ENCODE data around the gene SH3RF1.

The SH3RF1 gene

GRCh38 chr4:169275180-169275579 lies 4.4 kb upstream of the SH3RF1 start:
- no peak overlapping the region for H3K4me3 ChIP-seq (ENCODE audit: low read length in 2 of 2)
- H3K4me1 ChIP-seq (ENCODE audit: control insufficient read depth in 2 of 2, insufficient read depth in 2 of 2, low read length in 2 of 2), result peaks cover 2 to 12% of the 10 kb centered on the region in 2 donors
- H3K27ac ChIP-seq (ENCODE audit: low read depth in 2 of 2, low read length in 2 of 2), result no peak overlapping the region

GRCh38 chr4:169274033-169274432 lies 3.3 kb upstream of the SH3RF1 start:
- Histone ChIP-seq H3K27me3 (ENCODE audit: control insufficient read depth in 2 of 2, insufficient read depth in 2 of 2, low read length in 2 of 2) (no peaks in the 10 kb centered on the region), H3K9me3 (ENCODE audit: control insufficient read depth in 2 of 2, low read length in 2 of 2) (no peaks in the 10 kb centered on the region), H3K36me3 (ENCODE audit: control insufficient read depth in 2 of 2, insufficient read depth in 2 of 2, low read length in 2 of 2) (no peaks in the 10 kb centered on the region), H3K4me3 (ENCODE audit: low read length in 2 of 2) (no peak overlapping the region), H3K27ac (ENCODE audit: low read depth in 2 of 2, low read length in 2 of 2) (no peak overlapping the region), H3K4me1 (ENCODE audit: control insufficient read depth in 2 of 2, insufficient read depth in 2 of 2, low read length in 2 of 2) (peaks cover 2 to 15% of the 10 kb centered on the region in 2 donors), H3K9ac (ENCODE audit: low read depth in 1 of 2, low read length in 2 of 2) (no peak overlapping the region)

More at GRCh38 chr4:169275180-169275579, 4.4 kb upstream of the SH3RF1 start:
- H3K27me3 ChIP-seq (ENCODE audit: control insufficient read depth in 2 of 2, insufficient read depth in 2 of 2, low read length in 2 of 2), result no peaks in the 10 kb centered on the region
- H3K9ac ChIP-seq (ENCODE audit: low read depth in 1 of 2, low read length in 2 of 2), result no peak overlapping the region
- no peaks in the 10 kb centered on the region for H3K36me3 ChIP-seq (ENCODE audit: control insufficient read depth in 2 of 2, insufficient read depth in 2 of 2, low read length in 2 of 2)
- H3K9me3 ChIP-seq (ENCODE audit: control insufficient read depth in 2 of 2, low read length in 2 of 2), result no peaks in the 10 kb centered on the region

GRCh38 chr4:169272265-169272886 lies 1.6 kb upstream of the SH3RF1 start:
- Histone ChIP-seq H3K27ac (ENCODE audit: low read depth in 2 of 2, low read length in 2 of 2) (no peak overlapping the region), H3K27me3 (ENCODE audit: control insufficient read depth in 2 of 2, insufficient read depth in 2 of 2, low read length in 2 of 2) (no peaks in the 10 kb centered on the region)

GRCh38 chr4:169271692-169272007 lies 894 bp upstream of the SH3RF1 start:
- peak overlapping the region; percentile 74 to 92 for H3K9ac ChIP-seq (ENCODE audit: low read depth in 1 of 2, low read length in 2 of 2)
- no peaks in the 10 kb centered on the region for H3K9me3 ChIP-seq (ENCODE audit: control insufficient read depth in 2 of 2, low read length in 2 of 2)
- peak overlapping the region in 1 of 2 donors; percentile 95 for H3K27ac ChIP-seq (ENCODE audit: low read depth in 2 of 2, low read length in 2 of 2)
- H3K4me1 ChIP-seq (ENCODE audit: control insufficient read depth in 2 of 2, insufficient read depth in 2 of 2, low read length in 2 of 2), result peaks cover 2 to 21% of the 10 kb centered on the region in 2 donors
- H3K27me3 ChIP-seq (ENCODE audit: control insufficient read depth in 2 of 2, insufficient read depth in 2 of 2, low read length in 2 of 2), result no peaks in the 10 kb centered on the region
- no peaks in the 10 kb centered on the region for H3K36me3 ChIP-seq (ENCODE audit: control insufficient read depth in 2 of 2, insufficient read depth in 2 of 2, low read length in 2 of 2)
- peak overlapping the region; percentile 80 to 85 for H3K4me3 ChIP-seq (ENCODE audit: low read length in 2 of 2)

More at GRCh38 chr4:169272265-169272886, 1.6 kb upstream of the SH3RF1 start:
- Histone ChIP-seq H3K36me3 (ENCODE audit: control insufficient read depth in 2 of 2, insufficient read depth in 2 of 2, low read length in 2 of 2) (no peaks in the 10 kb centered on the region), H3K9me3 (ENCODE audit: control insufficient read depth in 2 of 2, low read length in 2 of 2) (no peaks in the 10 kb centered on the region), H3K4me3 (ENCODE audit: low read length in 2 of 2) (no peak overlapping the region), H3K9ac (ENCODE audit: low read depth in 1 of 2, low read length in 2 of 2) (no peak overlapping the region), H3K4me1 (ENCODE audit: control insufficient read depth in 2 of 2, insufficient read depth in 2 of 2, low read length in 2 of 2) (peaks cover 2 to 21% of the 10 kb centered on the region in 2 donors)

- H3K27ac ChIP-seq (ENCODE audit: low read depth in 2 of 2, low read length in 2 of 2), result peak overlapping the region; percentile 92 to 95
- H3K9me3 ChIP-seq (ENCODE audit: control insufficient read depth in 2 of 2, low read length in 2 of 2), result no peaks in the 10 kb centered on the region
- no peaks in the 10 kb centered on the region for H3K27me3 ChIP-seq (ENCODE audit: control insufficient read depth in 2 of 2, insufficient read depth in 2 of 2, low read length in 2 of 2)
- H3K4me3 ChIP-seq (ENCODE audit: low read length in 2 of 2), result peak overlapping the region; percentile 85 to 90
- peaks cover 2 to 21% of the 10 kb centered on the region in 2 donors for H3K4me1 ChIP-seq (ENCODE audit: control insufficient read depth in 2 of 2, insufficient read depth in 2 of 2, low read length in 2 of 2)
- no peaks in the 10 kb centered on the region for H3K36me3 ChIP-seq (ENCODE audit: control insufficient read depth in 2 of 2, insufficient read depth in 2 of 2, low read length in 2 of 2)
- peak overlapping the region; percentile 92 to 96 for H3K9ac ChIP-seq (ENCODE audit: low read depth in 1 of 2, low read length in 2 of 2)
Observed at GRCh38 chr4:169269916-169270809, 593 bp downstream of the SH3RF1 start.

GRCh38 chr4:169268951-169269760 lies 1.6 kb downstream of the SH3RF1 start:
- peak overlapping the region; percentile 85 to 90 for H3K4me3 ChIP-seq (ENCODE audit: low read length in 2 of 2)
- no peaks in the 10 kb centered on the region for H3K27me3 ChIP-seq (ENCODE audit: control insufficient read depth in 2 of 2, insufficient read depth in 2 of 2, low read length in 2 of 2)
- H3K4me1 ChIP-seq (ENCODE audit: control insufficient read depth in 2 of 2, insufficient read depth in 2 of 2, low read length in 2 of 2), result peaks cover 4 to 28% of the 10 kb centered on the region in 2 donors
- H3K9ac ChIP-seq (ENCODE audit: low read depth in 1 of 2, low read length in 2 of 2), result peak overlapping the region; percentile 92 to 96
- H3K9me3 ChIP-seq (ENCODE audit: control insufficient read depth in 2 of 2, low read length in 2 of 2), result no peaks in the 10 kb centered on the region
- peaks cover 0 to 4% of the 10 kb centered on the region in 2 donors for H3K36me3 ChIP-seq (ENCODE audit: control insufficient read depth in 2 of 2, insufficient read depth in 2 of 2, low read length in 2 of 2)
- peak overlapping the region; percentile 92 to 95 for H3K27ac ChIP-seq (ENCODE audit: low read depth in 2 of 2, low read length in 2 of 2)

- no peak overlapping the region for H3K9ac ChIP-seq (ENCODE audit: low read depth in 1 of 2, low read length in 2 of 2)
- H3K27me3 ChIP-seq (ENCODE audit: control insufficient read depth in 2 of 2, insufficient read depth in 2 of 2, low read length in 2 of 2), result no peaks in the 10 kb centered on the region
- H3K9me3 ChIP-seq (ENCODE audit: control insufficient read depth in 2 of 2, low read length in 2 of 2), result no peaks in the 10 kb centered on the region
- peaks cover 12 to 34% of the 10 kb centered on the region in 2 donors for H3K4me1 ChIP-seq (ENCODE audit: control insufficient read depth in 2 of 2, insufficient read depth in 2 of 2, low read length in 2 of 2)
- H3K4me3 ChIP-seq (ENCODE audit: low read length in 2 of 2), result peak overlapping the region in 1 of 2 donors; percentile 4
- H3K36me3 ChIP-seq (ENCODE audit: control insufficient read depth in 2 of 2, insufficient read depth in 2 of 2, low read length in 2 of 2), result peaks cover 3 to 4% of the 10 kb centered on the region in 2 donors
- H3K27ac ChIP-seq (ENCODE audit: low read depth in 2 of 2, low read length in 2 of 2), result peak overlapping the region in 1 of 2 donors; percentile 2
Observed at GRCh38 chr4:169267070-169267469, 3.7 kb downstream of the SH3RF1 start.

GRCh38 chr4:169266661-169267060 lies 4.1 kb downstream of the SH3RF1 start:
- no peak overlapping the region for H3K9ac ChIP-seq (ENCODE audit: low read depth in 1 of 2, low read length in 2 of 2)
- no peaks in the 10 kb centered on the region for H3K9me3 ChIP-seq (ENCODE audit: control insufficient read depth in 2 of 2, low read length in 2 of 2)
- peaks cover 3 to 4% of the 10 kb centered on the region in 2 donors for H3K36me3 ChIP-seq (ENCODE audit: control insufficient read depth in 2 of 2, insufficient read depth in 2 of 2, low read length in 2 of 2)
- peak overlapping the region in 1 of 2 donors; percentile 2 for H3K27ac ChIP-seq (ENCODE audit: low read depth in 2 of 2, low read length in 2 of 2)
- no peaks in the 10 kb centered on the region for H3K27me3 ChIP-seq (ENCODE audit: control insufficient read depth in 2 of 2, insufficient read depth in 2 of 2, low read length in 2 of 2)
- peak overlapping the region in 1 of 2 donors; percentile 4 for H3K4me3 ChIP-seq (ENCODE audit: low read length in 2 of 2)
- peaks cover 12 to 30% of the 10 kb centered on the region in 2 donors for H3K4me1 ChIP-seq (ENCODE audit: control insufficient read depth in 2 of 2, insufficient read depth in 2 of 2, low read length in 2 of 2)

- no peak overlapping the region for H3K9ac ChIP-seq (ENCODE audit: low read depth in 1 of 2, low read length in 2 of 2)
- peaks cover 10 to 28% of the 10 kb centered on the region in 2 donors for H3K4me1 ChIP-seq (ENCODE audit: control insufficient read depth in 2 of 2, insufficient read depth in 2 of 2, low read length in 2 of 2)
- no peak overlapping the region for H3K27ac ChIP-seq (ENCODE audit: low read depth in 2 of 2, low read length in 2 of 2)
- H3K27me3 ChIP-seq (ENCODE audit: control insufficient read depth in 2 of 2, insufficient read depth in 2 of 2, low read length in 2 of 2), result no peaks in the 10 kb centered on the region
- no peaks in the 10 kb centered on the region for H3K9me3 ChIP-seq (ENCODE audit: control insufficient read depth in 2 of 2, low read length in 2 of 2)
- peaks cover 3 to 4% of the 10 kb centered on the region in 2 donors for H3K36me3 ChIP-seq (ENCODE audit: control insufficient read depth in 2 of 2, insufficient read depth in 2 of 2, low read length in 2 of 2)
- H3K4me3 ChIP-seq (ENCODE audit: low read length in 2 of 2), result no peak overlapping the region
Observed at GRCh38 chr4:169266081-169266480, 4.7 kb downstream of the SH3RF1 start.

All from mucosa of rectum (tissue), 2 donors.